Measurements from ENCODE around the gene RAB37. TPM values are rescaled to one million over a fixed set of nuclear protein-coding genes. Genes with fewer than 3 reads are reported as not detected.

RAB37 gene
- total and polyA plus RNA-seq, 2 of the 8 experiments (the other 6 are each of a cell fraction or from before 2014, with no cell fraction given): 5.5 to 6.1 TPM

- Histone ChIP-seq H3K36me3 (ENCODE audit: control insufficient read depth in 2 of 4, insufficient read depth in 4 of 4, low read length in 3 of 4) (peaks cover 2 to 29% (median 6%) of the 10 kb centered on the region in 4 experiments; a peak in 5 of 8 replicates), H3K18ac (ENCODE audit: extremely low read depth, low read length) (no peak overlapping the region), H3K79me1 (ENCODE audit: low read depth, low read length) (peaks cover 4% of the 10 kb centered on the region; the same call in 1 of the 2 replicates), H3K56ac (replicated peaks; ENCODE audit: insufficient read length, low read depth, low read length) (no peak overlapping the region), H3K4me2 (ENCODE audit: insufficient read depth in 1 of 2, low read depth in 2 of 2, low read length in 2 of 2) (no peak overlapping the region), H2BK15ac (ENCODE audit: low read length) (no peak overlapping the region), H3K4me1 (replicated peaks in 1 of 4; ENCODE audit: control insufficient read depth in 3 of 4, insufficient read depth in 4 of 4, low read length in 3 of 4) (peaks cover 0 to 22% (median 11%) of the 10 kb centered on the region in 4 experiments; a peak in 6 of 7 replicates), H2BK120ac (replicated peaks; ENCODE audit: low read depth, low read length) (no peak overlapping the region), H4K8ac (ENCODE audit: extremely low read depth, insufficient read depth, low read length) (no peak overlapping the region), H3K27ac (ENCODE audit: low read depth, low read length) (no peak overlapping the region), H4K91ac (replicated peaks; ENCODE audit: insufficient read length, low read length) (no peak overlapping the region), H3K14ac (ENCODE audit: insufficient read length) (no peak overlapping the region), H3K4ac (replicated peaks; ENCODE audit: insufficient read length, low read depth, low read length) (no peak overlapping the region), H2BK20ac (ENCODE audit: low read length) (no peak overlapping the region), H3K9me3 (ENCODE audit: insufficient read depth in 2 of 2, low read depth in 1 of 2, low read length in 1 of 2) (no peaks in the 10 kb centered on the region), H2AFZ (ENCODE audit: low read length) (no peak overlapping the region), H4K5ac (ENCODE audit: insufficient read length, low read depth, low read length) (no peak overlapping the region), H2BK12ac (ENCODE audit: low read depth, low read length) (no peak overlapping the region), H3K23ac (ENCODE audit: insufficient read length) (no peak overlapping the region), H3K27me3 (replicated peaks in 1 of 4; ENCODE audit: control insufficient read depth in 3 of 4, extremely low read depth in 1 of 4, insufficient read depth in 3 of 4, low read length in 3 of 4) (no peaks in the 10 kb centered on the region), H2AK5ac (ENCODE audit: low read depth, low read length) (no peak overlapping the region), H4K20me1 (replicated peaks in 1 of 2; ENCODE audit: control insufficient read depth in 1 of 2, insufficient read depth in 2 of 2, low read length in 2 of 2) (peaks cover 7 to 12% of the 10 kb centered on the region in 2 experiments), H3K23me2 (ENCODE audit: low read depth, low read length) (no peaks in the 10 kb centered on the region), H3K79me2 (ENCODE audit: control insufficient read depth in 1 of 2, insufficient read depth in 2 of 2, low read length in 2 of 2) (peaks cover 0 to 6% of the 10 kb centered on the region in 2 experiments; a peak in 1 of 4 replicates), H3K4me3 (ENCODE audit: extremely low read depth in 1 of 4, insufficient read depth in 2 of 4, low read depth in 3 of 4, low read length in 4 of 4) (no peak overlapping the region), H2BK5ac (ENCODE audit: low read depth, low read length) (no peak overlapping the region), H3K9ac (replicated peaks in 1 of 4; ENCODE audit: extremely low read depth in 1 of 4, low read depth in 3 of 4, low read length in 3 of 4) (no peak overlapping the region)
- CTCF ChIA-PET (ENCODE audit: partially characterized antibody): interaction anchor here (0.7 to 21.4 kb wide), 8 partner anchors 11 to 110 kb away, joined by 3 to 388 read pairs (median 4); partner anchors contain the start of gene NHERF1
- WGBS, 2 experiments (ENCODE audit: extremely low coverage in 1 of 2, insufficient coverage in 1 of 2, insufficient read length in 1 of 2, insufficient replicate concordance in 2 of 2, low coverage in 1 of 2, low lambda C conversion rate in 2 of 2, missing lambda C conversion rate in 1 of 2): 90% methylated on average over 10 of the region's 10 CpGs; no CpG with 5 or more reads in 1 of the 2 experiments
- no peak for TF ChIP-seq BACH1 (IDR thresholded peaks at IDR 0.05; ENCODE audit: low read length)
- TF ChIP-seq KDM5A (IDR thresholded peaks at IDR 0.05; ENCODE audit: low read length): no peak
- DNase-seq (ENCODE audit: low read depth in 1 of 2, low spot score in 2 of 2): no peak
- FAIRE-seq: no peak
- POLR2A ChIA-PET (ENCODE audit: partially characterized antibody): interaction anchor here (0.8 to 2.1 kb wide), 6 partner anchors 9 to 20 kb away, joined by 3 to 10 read pairs (median 4); a partner anchor contains a TSS
These were observed 30.1 kb downstream of the RAB37 start for GRCh38 chr17:74767111-74767516.

Measured in H1 (cell line).